HG03064 (cell line): Measurements from ENCODE around the gene SPSB4.

Source experiments
- ATAC-seq: cut with Tn5 transposase; IDR thresholded peaks from one replicate; pipeline ENCODE4 v1.9.1; 2021; ENCODE audit warnings: low read depth; ENCODE audit not compliant: unreplicated experiment

The SPSB4 gene

GRCh38 chr3:141193066-141193830 lies 142.1 kb downstream of the SPSB4 start:
- no peak for ATAC-seq
